Measurements from ENCODE around the gene ADRA2C.

GRCh38 chr4:3803946-3804345 lies 37.8 kb downstream of the ADRA2C start:
- TF ChIP-seq CTCF (IDR thresholded peaks at IDR 0.05), result no peak
- no peak for TF ChIP-seq TCF7L2 (IDR thresholded peaks at IDR 0.05; ENCODE audit: low read depth, low read length)
- TF ChIP-seq, protein P1, sequence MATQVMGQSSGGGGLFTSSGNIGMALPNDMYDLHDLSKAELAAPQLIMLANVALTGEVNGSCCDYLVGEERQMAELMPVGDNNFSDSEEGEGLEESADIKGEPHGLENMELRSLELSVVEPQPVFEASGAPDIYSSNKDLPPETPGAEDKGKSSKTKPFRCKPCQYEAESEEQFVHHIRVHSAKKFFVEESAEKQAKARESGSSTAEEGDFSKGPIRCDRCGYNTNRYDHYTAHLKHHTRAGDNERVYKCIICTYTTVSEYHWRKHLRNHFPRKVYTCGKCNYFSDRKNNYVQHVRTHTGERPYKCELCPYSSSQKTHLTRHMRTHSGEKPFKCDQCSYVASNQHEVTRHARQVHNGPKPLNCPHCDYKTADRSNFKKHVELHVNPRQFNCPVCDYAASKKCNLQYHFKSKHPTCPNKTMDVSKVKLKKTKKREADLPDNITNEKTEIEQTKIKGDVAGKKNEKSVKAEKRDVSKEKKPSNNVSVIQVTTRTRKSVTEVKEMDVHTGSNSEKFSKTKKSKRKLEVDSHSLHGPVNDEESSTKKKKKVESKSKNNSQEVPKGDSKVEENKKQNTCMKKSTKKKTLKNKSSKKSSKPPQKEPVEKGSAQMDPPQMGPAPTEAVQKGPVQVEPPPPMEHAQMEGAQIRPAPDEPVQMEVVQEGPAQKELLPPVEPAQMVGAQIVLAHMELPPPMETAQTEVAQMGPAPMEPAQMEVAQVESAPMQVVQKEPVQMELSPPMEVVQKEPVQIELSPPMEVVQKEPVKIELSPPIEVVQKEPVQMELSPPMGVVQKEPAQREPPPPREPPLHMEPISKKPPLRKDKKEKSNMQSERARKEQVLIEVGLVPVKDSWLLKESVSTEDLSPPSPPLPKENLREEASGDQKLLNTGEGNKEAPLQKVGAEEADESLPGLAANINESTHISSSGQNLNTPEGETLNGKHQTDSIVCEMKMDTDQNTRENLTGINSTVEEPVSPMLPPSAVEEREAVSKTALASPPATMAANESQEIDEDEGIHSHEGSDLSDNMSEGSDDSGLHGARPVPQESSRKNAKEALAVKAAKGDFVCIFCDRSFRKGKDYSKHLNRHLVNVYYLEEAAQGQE (IDR thresholded peaks at IDR 0.05; ENCODE audit: insufficient read depth in 1 of 2, low read depth in 2 of 2, low read length in 1 of 2), result no peak
- no peak for TF ChIP-seq POLR2AphosphoS5 (IDR thresholded peaks at IDR 0.05; ENCODE audit: low read depth, low read length)

Data from Panc1 (cell line).